HepG2 (cell line): ENCODE results near the gene FAM221B. TPM values are rescaled to one million over a fixed set of nuclear protein-coding genes. Genes with fewer than 3 reads are reported as not detected.

Experiments used
- ATAC-seq: fragments of 200-7000 bp; cut with Tn5 transposase; 3 replicates; pipeline ENCODE4 v1.9.1; 2020; ENCODE audit warnings: mild to moderate bottlenecking, moderate library complexity
- BruUV-seq: library from RNA; stranded (reverse); fragments of 400-500 nt; replicated peaks from 2 replicates; lab custom pipeline; 2021; lab: Mats Ljungman, UMichigan
- CTCF ChIA-PET: fragments of 300-600 bp; formaldehyde crosslinking; extraction: SDS; loops from one replicate; lab custom pipeline; 2021; ENCODE audit warnings: low total read pairs, inconsistent platforms, low intra/inter-chr PET ratio; lab: Yijun Ruan, JAX
- POLR2A ChIA-PET: fragments of 350-600 bp; sonication (Branson Sonifier 250); formaldehyde crosslinking; loops from one replicate; lab custom pipeline; 2020; ENCODE audit warnings: antibody characterized with exemption, inconsistent platforms; lab: Yijun Ruan, JAX
- DNase-seq: peaks from one replicate; pipeline ENCODE4 v3.0.0-alpha.2; 2015; ENCODE audit warnings: low spot score
- FAIRE-seq: peaks from 3 replicates; lab custom pipeline; 2011; peaks lifted over from hg19 to GRCh38; lab: Jason Lieb, UNC
- H2AFZ ChIP-seq: one replicate; pipeline ENCODE4 v1.6.1; 2011; ENCODE audit warnings: low read length, inconsistent platforms
- H3K27ac ChIP-seq: fragments of 300-600 bp; 3 replicates; pipeline ENCODE4 v1.8.0; 2011; ENCODE audit warnings: mixed run types, mild to moderate bottlenecking, mixed read lengths, low read length, inconsistent platforms; ENCODE audit not compliant: insufficient read depth; ENCODE audit errors: extremely low read length
- H3K27me3 ChIP-seq, 2 experiments: fragments of 200-600 bp in 1 of 2; 2 replicates in 1 of 2; 3 replicates in 1 of 2; pipeline versions ENCODE4 v1.6.0 to v1.8.0; 2011; ENCODE audit warnings: low read length in 2 of 2, mild to moderate bottlenecking in 2 of 2, moderate library complexity in 2 of 2, inconsistent platforms in 1 of 2; ENCODE audit not compliant: insufficient read depth in 2 of 2, control insufficient read depth in 1 of 2
- H3K36me3 ChIP-seq, 2 experiments: fragments of 200-600 bp in 1 of 2; replicated peaks in 1 of 2; 2 replicates in 1 of 2; 3 replicates in 1 of 2; pipeline versions ENCODE4 v1.5.1 to v1.8.0; 2011; ENCODE audit warnings: low read length in 2 of 2, inconsistent platforms in 1 of 2; ENCODE audit not compliant: insufficient read depth in 2 of 2, control insufficient read depth in 1 of 2
- H3K4me1 ChIP-seq: 2 replicates; pipeline ENCODE4 v1.5.1; 2012; ENCODE audit warnings: low read length, inconsistent platforms; ENCODE audit not compliant: insufficient read depth
- H3K4me2 ChIP-seq: 2 replicates; pipeline ENCODE4 v1.6.0; 2011; ENCODE audit warnings: low read depth, low read length, inconsistent platforms
- H3K4me3 ChIP-seq, 3 experiments: fragments of 200-600 bp in 1 of 3; sonication (generic), shearing (Covaris generic) in 1 of 3; replicated peaks in 1 of 3; 2 replicates each; pipeline ENCODE4 v1.5.1; 2011 to 2016; ENCODE audit warnings: low read length in 3 of 3, inconsistent platforms in 2 of 3, low read depth in 2 of 3, mild to moderate bottlenecking in 2 of 3, control low read depth in 1 of 3, mixed read lengths in 1 of 3; ENCODE audit not compliant: insufficient read depth in 1 of 3
- H3K79me2 ChIP-seq: one replicate; pipeline ENCODE4 v1.6.1; 2011; ENCODE audit warnings: low read length, inconsistent platforms; ENCODE audit not compliant: insufficient read depth
- H3K9ac ChIP-seq: 2 replicates; pipeline ENCODE4 v1.6.0; 2011; ENCODE audit warnings: mild to moderate bottlenecking, low read depth, low read length, inconsistent platforms; ENCODE audit not compliant: insufficient read depth
- H3K9me3 ChIP-seq: 2 replicates; pipeline ENCODE4 v1.5.1; 2012; ENCODE audit warnings: mild to moderate bottlenecking, low read length
- H4K20me1 ChIP-seq: 2 replicates; pipeline ENCODE4 v1.6.0; 2011; ENCODE audit warnings: inconsistent platforms, mild to moderate bottlenecking, low read length, moderate library complexity; ENCODE audit not compliant: insufficient read depth
- FOXK2 ChIP-seq: fragments of 450-650 bp; IDR thresholded peaks from 2 replicates; pipeline ENCODE4 v1.6.1; 2016
- MAFF ChIP-seq: IDR thresholded peaks from 2 replicates; pipeline ENCODE4 v1.6.1; 2011; ENCODE audit warnings: low read depth, low read length, improper control_type of control experiment
- MAFK ChIP-seq, 2 experiments: IDR thresholded peaks in 1 of 2; conservative IDR thresholded peaks in 1 of 2; 2 replicates each; pipeline ENCODE4 v1.6.1; 2011; ENCODE audit warnings: improper control_type of control experiment in 2 of 2, low read length in 2 of 2
- NCOA2 ChIP-seq: sonication (generic); formaldehyde crosslinking; IDR thresholded peaks from 2 replicates; pipeline ENCODE4 v1.8.0; 2022; ENCODE audit warnings: inconsistent platforms
- NFYC ChIP-seq: IDR thresholded peaks from 2 replicates; pipeline ENCODE4 v1.6.1; 2016; ENCODE audit warnings: missing genetic modification reagents, missing compliant biosample characterization
- ZBTB8A ChIP-seq: sonication (generic); formaldehyde crosslinking; IDR thresholded peaks from 2 replicates; pipeline ENCODE4 v1.4.0; 2020; ENCODE audit warnings: mild to moderate bottlenecking, low read depth, missing genetic modification reagents, borderline replicate concordance
- ZFP90 ChIP-seq: sonication (generic); formaldehyde crosslinking; IDR thresholded peaks from 2 replicates; pipeline ENCODE4 v1.8.0; 2022; ENCODE audit warnings: missing genetic modification reagents, mild to moderate bottlenecking, inconsistent platforms, borderline replicate concordance
- ZNF138 ChIP-seq: sonication (generic); formaldehyde crosslinking; IDR thresholded peaks from 2 replicates; pipeline ENCODE4 v1.5.0; 2020; ENCODE audit warnings: mild to moderate bottlenecking, low read depth, missing genetic modification reagents
- ZNF329 ChIP-seq: sonication (generic); formaldehyde crosslinking; IDR thresholded peaks from 2 replicates; pipeline ENCODE4 v1.9.0; 2021; ENCODE audit warnings: low read depth, mild to moderate bottlenecking, missing genetic modification reagents
- ZNF33B ChIP-seq: sonication (generic); formaldehyde crosslinking; IDR thresholded peaks from 2 replicates; pipeline ENCODE4 v1.5.1; 2020; ENCODE audit warnings: mild to moderate bottlenecking, missing genetic modification reagents
- ZSCAN22 ChIP-seq: sonication (generic); formaldehyde crosslinking; IDR thresholded peaks from 2 replicates; pipeline ENCODE4 v1.4.0; 2020; ENCODE audit warnings: mild to moderate bottlenecking, missing genetic modification reagents
- WGBS: methylation state at CpG from one replicate; pipeline ENCODE4 v1.1.6; 2017; ENCODE audit warnings: low lambda C conversion rate; 5-methylcytosine and 5-hydroxymethylcytosine counted together
- in situ Hi-C: cut with HindIII; loops from 2 replicates; pipeline ENCODE4 v1.10.0; 2017; ENCODE audit warnings: low pct_unique_long_range_greater_than_20kb; ENCODE audit not compliant: extremely low pct_ligation_motif_present
- intact Hi-C: fragments of 100-400 bp; cut with micrococcal nuclease; formaldehyde crosslinking; loops from one replicate; pipeline ENCODE4 v1.10.0; 2022; ENCODE audit not compliant: unreplicated experiment
- polyA plus RNA-seq, 8 experiments: library from polyadenylated mRNA; depleted of rRNA in 3 of 8; stranded (reverse) in 7 of 8; unstranded in 1 of 8; fragments of >200 nt; fragmentation: Illumina TruSeq in 4 of 8; extraction: Trizol in 4 of 8; gene quantifications; 2 replicates each; pipeline versions ENCODE4 v1.2.1 to v1.2.3, GENCODE V29; 2011 to 2016; ENCODE audit warnings: low read depth in 4 of 8, missing spikeins in 1 of 8, mixed read lengths in 1 of 8; ENCODE audit not compliant: insufficient read depth in 1 of 8
- total RNA-seq, 5 experiments: library from RNA; depleted of rRNA; stranded (reverse); fragments of >200 nt; fragmentation: Illumina TruSeq; extraction: Trizol; gene quantifications; 2 replicates each; pipeline ENCODE4 v1.2.3, GENCODE V29; 2016; ENCODE audit warnings: low read depth in 1 of 5
- TF ChIP-seq, protein P1 (sequence below): sonication (generic); formaldehyde crosslinking; IDR thresholded peaks from 2 replicates; pipeline ENCODE4 v1.4.0; 2020; ENCODE audit warnings: missing genetic modification reagents, borderline replicate concordance
- TF ChIP-seq, protein P2 (sequence below): IDR thresholded peaks from 2 replicates; pipeline ENCODE4 v1.6.1; 2016; ENCODE audit warnings: low read depth, missing genetic modification reagents, missing compliant biosample characterization

Gene FAM221B
- total and polyA plus RNA-seq, 2 of the 13 experiments (the other 11 are each of a cell fraction or from before 2014, with no cell fraction given): not detected

DNA sequence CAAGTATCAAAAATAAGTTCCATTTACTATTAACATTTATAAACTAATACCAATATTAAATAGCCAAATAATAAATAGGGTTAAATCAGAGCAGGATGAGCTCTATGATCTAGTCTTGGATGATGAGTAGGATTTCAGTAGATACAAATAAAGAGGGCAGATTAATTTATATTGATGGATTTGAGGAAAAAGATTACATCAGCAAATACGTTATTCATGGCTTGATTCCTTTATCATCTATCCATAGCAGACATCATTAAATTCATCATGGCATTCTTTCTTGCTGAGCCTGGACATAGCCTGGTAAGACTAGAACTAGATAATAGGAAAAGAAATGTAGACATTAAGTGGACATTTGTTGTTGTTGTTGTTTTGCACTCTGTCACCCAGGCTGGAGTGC lies 61.1 kb downstream of the FAM221B start:
- in situ Hi-C loops: no loop called here
- no peak overlapping the region for H3K27ac ChIP-seq
- H3K9me3 ChIP-seq: no peaks in the 10 kb centered on the region
- no peak overlapping the region for H3K4me2 ChIP-seq
- ChIA-PET POLR2A (no interaction called here), CTCF (no interaction called here)
- BruUV-seq: no TSS peak
- 93% methylated on average over 1 of the region's 1 CpG for WGBS
- no peak overlapping the region for H3K9ac ChIP-seq
- H4K20me1 ChIP-seq: no peaks in the 10 kb centered on the region
- DNase-seq (no peak), FAIRE-seq (no peak), ATAC-seq (no peak)
- H3K36me3 ChIP-seq: no peaks in the 10 kb centered on the region
- intact Hi-C loops: no loop called here
- H2AFZ ChIP-seq: no peak overlapping the region
- H3K79me2 ChIP-seq: peaks cover 14% of the 10 kb centered on the region
- no peaks in the 10 kb centered on the region for H3K27me3 ChIP-seq
- peaks cover 26% of the 10 kb centered on the region for H3K4me1 ChIP-seq
- H3K4me3 ChIP-seq: no peak overlapping the region
- no peak for TF ChIP-seq ZBTB8A (CRISPR knock-in tag)
- TF ChIP-seq MAFF: peak; percentile 56; the same call in 1 of the 2 replicates
- TF ChIP-seq, protein P1, sequence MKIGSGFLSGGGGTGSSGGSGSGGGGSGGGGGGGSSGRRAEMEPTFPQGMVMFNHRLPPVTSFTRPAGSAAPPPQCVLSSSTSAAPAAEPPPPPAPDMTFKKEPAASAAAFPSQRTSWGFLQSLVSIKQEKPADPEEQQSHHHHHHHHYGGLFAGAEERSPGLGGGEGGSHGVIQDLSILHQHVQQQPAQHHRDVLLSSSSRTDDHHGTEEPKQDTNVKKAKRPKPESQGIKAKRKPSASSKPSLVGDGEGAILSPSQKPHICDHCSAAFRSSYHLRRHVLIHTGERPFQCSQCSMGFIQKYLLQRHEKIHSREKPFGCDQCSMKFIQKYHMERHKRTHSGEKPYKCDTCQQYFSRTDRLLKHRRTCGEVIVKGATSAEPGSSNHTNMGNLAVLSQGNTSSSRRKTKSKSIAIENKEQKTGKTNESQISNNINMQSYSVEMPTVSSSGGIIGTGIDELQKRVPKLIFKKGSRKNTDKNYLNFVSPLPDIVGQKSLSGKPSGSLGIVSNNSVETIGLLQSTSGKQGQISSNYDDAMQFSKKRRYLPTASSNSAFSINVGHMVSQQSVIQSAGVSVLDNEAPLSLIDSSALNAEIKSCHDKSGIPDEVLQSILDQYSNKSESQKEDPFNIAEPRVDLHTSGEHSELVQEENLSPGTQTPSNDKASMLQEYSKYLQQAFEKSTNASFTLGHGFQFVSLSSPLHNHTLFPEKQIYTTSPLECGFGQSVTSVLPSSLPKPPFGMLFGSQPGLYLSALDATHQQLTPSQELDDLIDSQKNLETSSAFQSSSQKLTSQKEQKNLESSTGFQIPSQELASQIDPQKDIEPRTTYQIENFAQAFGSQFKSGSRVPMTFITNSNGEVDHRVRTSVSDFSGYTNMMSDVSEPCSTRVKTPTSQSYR (CRISPR knock-in tag): no peak
- no peak for TF ChIP-seq ZSCAN22 (CRISPR knock-in tag)
- no peak for TF ChIP-seq FOXK2
- TF ChIP-seq, protein P2, sequence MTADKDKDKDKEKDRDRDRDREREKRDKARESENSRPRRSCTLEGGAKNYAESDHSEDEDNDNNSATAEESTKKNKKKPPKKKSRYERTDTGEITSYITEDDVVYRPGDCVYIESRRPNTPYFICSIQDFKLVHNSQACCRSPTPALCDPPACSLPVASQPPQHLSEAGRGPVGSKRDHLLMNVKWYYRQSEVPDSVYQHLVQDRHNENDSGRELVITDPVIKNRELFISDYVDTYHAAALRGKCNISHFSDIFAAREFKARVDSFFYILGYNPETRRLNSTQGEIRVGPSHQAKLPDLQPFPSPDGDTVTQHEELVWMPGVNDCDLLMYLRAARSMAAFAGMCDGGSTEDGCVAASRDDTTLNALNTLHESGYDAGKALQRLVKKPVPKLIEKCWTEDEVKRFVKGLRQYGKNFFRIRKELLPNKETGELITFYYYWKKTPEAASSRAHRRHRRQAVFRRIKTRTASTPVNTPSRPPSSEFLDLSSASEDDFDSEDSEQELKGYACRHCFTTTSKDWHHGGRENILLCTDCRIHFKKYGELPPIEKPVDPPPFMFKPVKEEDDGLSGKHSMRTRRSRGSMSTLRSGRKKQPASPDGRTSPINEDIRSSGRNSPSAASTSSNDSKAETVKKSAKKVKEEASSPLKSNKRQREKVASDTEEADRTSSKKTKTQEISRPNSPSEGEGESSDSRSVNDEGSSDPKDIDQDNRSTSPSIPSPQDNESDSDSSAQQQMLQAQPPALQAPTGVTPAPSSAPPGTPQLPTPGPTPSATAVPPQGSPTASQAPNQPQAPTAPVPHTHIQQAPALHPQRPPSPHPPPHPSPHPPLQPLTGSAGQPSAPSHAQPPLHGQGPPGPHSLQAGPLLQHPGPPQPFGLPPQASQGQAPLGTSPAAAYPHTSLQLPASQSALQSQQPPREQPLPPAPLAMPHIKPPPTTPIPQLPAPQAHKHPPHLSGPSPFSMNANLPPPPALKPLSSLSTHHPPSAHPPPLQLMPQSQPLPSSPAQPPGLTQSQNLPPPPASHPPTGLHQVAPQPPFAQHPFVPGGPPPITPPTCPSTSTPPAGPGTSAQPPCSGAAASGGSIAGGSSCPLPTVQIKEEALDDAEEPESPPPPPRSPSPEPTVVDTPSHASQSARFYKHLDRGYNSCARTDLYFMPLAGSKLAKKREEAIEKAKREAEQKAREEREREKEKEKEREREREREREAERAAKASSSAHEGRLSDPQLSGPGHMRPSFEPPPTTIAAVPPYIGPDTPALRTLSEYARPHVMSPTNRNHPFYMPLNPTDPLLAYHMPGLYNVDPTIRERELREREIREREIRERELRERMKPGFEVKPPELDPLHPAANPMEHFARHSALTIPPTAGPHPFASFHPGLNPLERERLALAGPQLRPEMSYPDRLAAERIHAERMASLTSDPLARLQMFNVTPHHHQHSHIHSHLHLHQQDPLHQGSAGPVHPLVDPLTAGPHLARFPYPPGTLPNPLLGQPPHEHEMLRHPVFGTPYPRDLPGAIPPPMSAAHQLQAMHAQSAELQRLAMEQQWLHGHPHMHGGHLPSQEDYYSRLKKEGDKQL (CRISPR knock-in tag): no peak
- no peak for TF ChIP-seq ZNF329 (CRISPR knock-in tag)
- peak; percentile 70 to 73 for TF ChIP-seq MAFK (conservative IDR thresholded peaks at IDR 0.05 in 1 of 2, IDR thresholded peaks at IDR 0.05 in 1 of 2; ENCODE audit: low read length in 2 of 2)
- TF ChIP-seq NCOA2: no peak
- no peak for TF ChIP-seq ZNF138 (CRISPR knock-in tag)
- TF ChIP-seq ZFP90 (CRISPR knock-in tag): no peak
- no peak for TF ChIP-seq ZNF33B (CRISPR knock-in tag)
- TF ChIP-seq NFYC (CRISPR knock-in tag): no peak
